Stomach (tissue), 9 donors: ENCODE measurements around the gene TRIM4. TPM values are rescaled to one million over a fixed set of nuclear protein-coding genes. Genes with fewer than 3 reads are reported as not detected.

Experiments used
- DNase-seq, 2 donors: peaks; one replicate each; pipeline versions ENCODE4 v3.0.0 to v3.0.0-alpha.2; 2013 to 2019
- H3K27ac ChIP-seq, 5 donors: fragments of 200-600 bp in 4 of 5; sonication (generic) in 4 of 5; one replicate each; pipeline ENCODE4 v1.5.1; 2013 to 2019; ENCODE audit warnings: mild to moderate bottlenecking in 1 of 5, moderate library complexity in 1 of 5
- H3K27me3 ChIP-seq, 3 donors: fragments of 200-600 bp; sonication (generic); one replicate each; pipeline ENCODE4 v1.5.1; 2017 to 2019; ENCODE audit warnings: mixed run types in 1 of 3
- H3K36me3 ChIP-seq, 4 donors: fragments of 200-600 bp; sonication (generic); 1 replicate in 3 of 4; 2 replicates in 1 of 4; pipeline ENCODE4 v1.5.1; 2016 to 2019
- H3K4me1 ChIP-seq, 4 donors: fragments of 200-600 bp; sonication (generic); one replicate each; pipeline ENCODE4 v1.5.1; 2016 to 2019
- H3K4me3 ChIP-seq, 4 donors: fragments of 200-600 bp; sonication (generic) in 3 of 4; one replicate each; pipeline ENCODE4 v1.5.1; 2016 to 2019; ENCODE audit warnings: mild to moderate bottlenecking in 1 of 4
- H3K9me3 ChIP-seq, 4 donors: fragments of 200-600 bp; sonication (generic); one replicate each; pipeline ENCODE4 v1.5.1; 2016 to 2019
- EP300 ChIP-seq: sonication (generic); formaldehyde crosslinking; IDR thresholded peaks from one replicate; pipeline ENCODE4 v1.6.1; 2017; ENCODE audit warnings: antibody characterized with exemption
- POLR2A ChIP-seq, 4 donors: fragments of 450-650 bp; IDR thresholded peaks; one replicate each; pipeline ENCODE4 v1.6.1; 2016; ENCODE audit warnings: antibody characterized with exemption in 4 of 4, control low read depth in 2 of 4, mild to moderate bottlenecking in 1 of 4, moderate library complexity in 1 of 4
- POLR2AphosphoS5 ChIP-seq, 3 donors: sonication (generic); formaldehyde crosslinking; IDR thresholded peaks; one replicate each; pipeline ENCODE4 v1.6.1; 2016; ENCODE audit warnings: antibody characterized with exemption in 3 of 3
- WGBS, 5 donors: extraction: QIAGEN DNeasy Blood & Tissue Kit in 3 of 5; methylation state at CpG; one replicate each; pipeline versions ENCODE4 v1.1.5 to v1.1.7; 2013 to 2018; 5-methylcytosine and 5-hydroxymethylcytosine counted together
- intact Hi-C: fragments of 100-400 bp; cut with DNase I; formaldehyde crosslinking; loops from one replicate; pipeline ENCODE4 v1.15.1; 2023; ENCODE audit warnings: low total_unique reads
- polyA plus RNA-seq, 3 donors: library from polyadenylated mRNA; stranded (reverse); fragments of 200-250 nt; gene quantifications; one replicate each; pipeline ENCODE4 v1.2.3, GENCODE V29; 2013
- total RNA-seq, 5 donors: library from RNA; depleted of rRNA; stranded (reverse); fragments of >200 nt; gene quantifications; one replicate each; pipeline versions ENCODE4 v1.1.0 to v1.2.3, GENCODE V29; 2014 to 2016
- TF ChIP-seq, protein P1 (sequence below), 7 experiments: fragments of 450-650 bp in 4 of 7; fragments of 200-600 bp in 3 of 7; sonication (generic) in 3 of 7; IDR thresholded peaks; one replicate each; pipeline ENCODE4 v1.5.1; 2016 to 2019; ENCODE audit warnings: antibody characterized with exemption in 7 of 7, control low read depth in 2 of 7, mild to moderate bottlenecking in 1 of 7
- donor health status: healthy with polysubstance abuse.
- donor health status: Bipolar disorder and iron deficiency.
- donor health status: healthy.

Gene TRIM4
- total and polyA plus RNA-seq, 8 donors, result 12.6 to 46.1 (median 30.3) TPM

DNA sequence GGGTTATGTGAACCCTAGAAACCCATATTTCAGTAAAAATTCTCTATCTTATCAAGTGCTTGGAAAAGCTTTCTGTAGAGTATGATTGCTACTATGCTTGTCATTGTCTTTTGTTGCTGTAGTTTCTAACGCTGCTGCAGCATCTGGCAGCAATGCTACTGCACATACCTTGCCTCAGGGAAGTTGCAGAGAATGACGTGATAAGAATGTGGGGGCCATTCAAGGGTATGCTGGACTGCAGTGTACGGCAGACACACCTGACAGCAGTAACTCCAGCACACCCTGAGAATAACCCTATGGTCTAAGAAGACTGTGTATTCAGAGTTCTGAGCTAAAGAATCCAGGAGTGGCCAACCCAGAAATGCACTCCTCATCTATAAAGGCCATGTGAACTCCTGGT, 20.5 kb downstream of the TRIM4 start:
- peaks cover 40 to 63% (median 61%) of the 10 kb centered on the region in 4 donors for H3K36me3 ChIP-seq
- H3K4me1 ChIP-seq, result no peaks in the 10 kb centered on the region
- whole genome bisulfite sequencing, 5 donors, result 74 to 83% (median 79%) methylated on average over 3 of the region's 3 CpGs
- DNase-seq, result no peak
- H3K27ac ChIP-seq, result no peak overlapping the region
- H3K9me3 ChIP-seq, result no peaks in the 10 kb centered on the region
- no peak for TF ChIP-seq POLR2AphosphoS5 (IDR thresholded peaks at IDR 0.05)
- no peak for TF ChIP-seq POLR2A (IDR thresholded peaks at IDR 0.05)
- TF ChIP-seq, protein P1, sequence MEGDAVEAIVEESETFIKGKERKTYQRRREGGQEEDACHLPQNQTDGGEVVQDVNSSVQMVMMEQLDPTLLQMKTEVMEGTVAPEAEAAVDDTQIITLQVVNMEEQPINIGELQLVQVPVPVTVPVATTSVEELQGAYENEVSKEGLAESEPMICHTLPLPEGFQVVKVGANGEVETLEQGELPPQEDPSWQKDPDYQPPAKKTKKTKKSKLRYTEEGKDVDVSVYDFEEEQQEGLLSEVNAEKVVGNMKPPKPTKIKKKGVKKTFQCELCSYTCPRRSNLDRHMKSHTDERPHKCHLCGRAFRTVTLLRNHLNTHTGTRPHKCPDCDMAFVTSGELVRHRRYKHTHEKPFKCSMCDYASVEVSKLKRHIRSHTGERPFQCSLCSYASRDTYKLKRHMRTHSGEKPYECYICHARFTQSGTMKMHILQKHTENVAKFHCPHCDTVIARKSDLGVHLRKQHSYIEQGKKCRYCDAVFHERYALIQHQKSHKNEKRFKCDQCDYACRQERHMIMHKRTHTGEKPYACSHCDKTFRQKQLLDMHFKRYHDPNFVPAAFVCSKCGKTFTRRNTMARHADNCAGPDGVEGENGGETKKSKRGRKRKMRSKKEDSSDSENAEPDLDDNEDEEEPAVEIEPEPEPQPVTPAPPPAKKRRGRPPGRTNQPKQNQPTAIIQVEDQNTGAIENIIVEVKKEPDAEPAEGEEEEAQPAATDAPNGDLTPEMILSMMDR (IDR thresholded peaks at IDR 0.05), result no peak
- TF ChIP-seq EP300, result no peak
- no peaks in the 10 kb centered on the region for H3K27me3 ChIP-seq
- intact Hi-C loops, result no loop called here
- no peak overlapping the region for H3K4me3 ChIP-seq

- WGBS, 5 donors, result 88 to 96% (median 90%) methylated on average over 2 of the region's 2 CpGs
- no peak overlapping the region for H3K27ac ChIP-seq
- TF ChIP-seq EP300, result no peak
- TF ChIP-seq, protein P1 (IDR thresholded peaks at IDR 0.05), result no peak
- no peak for TF ChIP-seq POLR2AphosphoS5 (IDR thresholded peaks at IDR 0.05)
- no peak for TF ChIP-seq POLR2A (IDR thresholded peaks at IDR 0.05)
Observed at GRCh38 chr7:99898023-99898357, 21.3 kb downstream of the TRIM4 start.

DNA sequence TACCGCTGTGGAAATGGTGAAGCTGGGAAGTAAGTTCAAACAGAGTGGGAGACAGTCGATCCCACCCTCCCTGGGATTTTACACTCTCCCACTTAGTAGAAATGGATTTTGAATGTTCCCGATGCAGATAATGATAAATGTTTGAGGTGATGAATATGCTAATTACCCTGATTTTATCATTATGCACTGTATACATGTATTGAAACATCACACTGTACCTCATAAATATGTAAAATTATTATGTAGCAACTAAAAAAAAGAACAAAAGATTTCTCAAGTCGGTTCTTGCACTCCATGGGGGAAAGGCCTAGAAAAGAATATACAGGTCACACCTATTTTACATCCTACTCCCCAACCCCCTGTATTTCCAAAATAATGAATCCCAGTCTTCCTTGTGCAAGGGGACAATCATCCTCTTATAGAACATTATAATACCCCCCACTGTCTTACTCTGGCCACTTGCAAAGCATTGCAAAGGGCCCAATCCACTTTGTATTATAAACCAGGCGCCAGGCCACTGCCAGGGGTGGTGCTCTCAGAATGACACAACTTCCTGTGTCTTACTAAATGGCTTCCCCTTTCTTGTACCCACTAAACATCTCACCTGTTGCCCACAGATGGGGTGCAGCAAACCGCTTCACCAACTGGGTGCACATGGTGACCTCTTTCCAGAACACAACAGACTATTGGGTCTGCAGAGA, 21.9 kb downstream of the TRIM4 start:
- intact Hi-C loops, result no loop called here
- no peak for DNase-seq
- Histone ChIP-seq H3K9me3 (no peaks in the 10 kb centered on the region), H3K36me3 (peaks cover 28 to 55% (median 51%) of the 10 kb centered on the region in 4 donors), H3K27me3 (no peaks in the 10 kb centered on the region), H3K27ac (no peak overlapping the region), H3K4me3 (no peak overlapping the region), H3K4me1 (no peaks in the 10 kb centered on the region)
- 82 to 93% (median 89%) methylated on average over 6 of the region's 6 CpGs for WGBS, 5 donors
- no peak for TF ChIP-seq EP300
- TF ChIP-seq, protein P1 (IDR thresholded peaks at IDR 0.05), result no peak
- TF ChIP-seq POLR2A (IDR thresholded peaks at IDR 0.05), result no peak

More at GRCh38 chr7:99898023-99898357, 21.3 kb downstream of the TRIM4 start:
- intact Hi-C loops, result no loop called here
- Histone ChIP-seq H3K36me3 (peaks cover 32 to 55% (median 53%) of the 10 kb centered on the region in 4 donors), H3K4me1 (no peaks in the 10 kb centered on the region), H3K27me3 (no peaks in the 10 kb centered on the region), H3K9me3 (no peaks in the 10 kb centered on the region), H3K4me3 (no peak overlapping the region)
- no peak for DNase-seq

DNA sequence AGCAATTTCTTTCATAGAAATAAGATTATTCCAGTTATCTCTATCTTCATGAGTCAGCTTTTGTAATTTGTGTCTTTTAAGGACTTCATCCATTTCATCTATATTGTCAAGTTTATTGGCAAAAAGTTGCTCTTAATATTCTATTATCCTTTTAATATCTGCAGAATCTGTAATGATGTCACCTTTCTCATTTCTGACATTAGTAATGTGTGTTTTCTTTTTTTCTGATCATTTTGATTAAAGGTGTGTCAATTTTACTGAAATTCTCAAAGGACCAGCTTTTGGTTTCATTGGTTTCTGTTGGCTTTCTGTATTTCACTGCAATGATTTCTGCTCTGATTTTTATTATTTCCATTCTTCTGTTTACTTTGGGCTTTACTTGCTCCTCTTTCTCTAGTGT, 24.6 kb downstream of the TRIM4 start:
- no peaks in the 10 kb centered on the region for H3K27me3 ChIP-seq
- H3K4me1 ChIP-seq, result no peaks in the 10 kb centered on the region
- no peaks in the 10 kb centered on the region for H3K9me3 ChIP-seq
- peaks cover 12 to 54% (median 51%) of the 10 kb centered on the region in 4 donors for H3K36me3 ChIP-seq
- no peak for DNase-seq
- no peak overlapping the region for H3K4me3 ChIP-seq
- intact Hi-C loops, result no loop called here
- no peak for TF ChIP-seq POLR2AphosphoS5 (IDR thresholded peaks at IDR 0.05)
- TF ChIP-seq, protein P1 (IDR thresholded peaks at IDR 0.05), result no peak
- no peak for TF ChIP-seq EP300
- no peak for TF ChIP-seq POLR2A (IDR thresholded peaks at IDR 0.05)
- H3K27ac ChIP-seq, result no peak overlapping the region
